C4-2B (cell line): ENCODE measurements around the gene FNIP2.

Experiments
- CTCF ChIP-seq: fragments of 450-650 bp; conservative IDR thresholded peaks from 2 replicates; pipeline ENCODE4 v1.5.1; 2017; ENCODE audit warnings: mild to moderate bottlenecking
- ZFX ChIP-seq: fragments of 450-650 bp; IDR thresholded peaks from 2 replicates; pipeline ENCODE4 v1.6.1; 2017

DNA sequence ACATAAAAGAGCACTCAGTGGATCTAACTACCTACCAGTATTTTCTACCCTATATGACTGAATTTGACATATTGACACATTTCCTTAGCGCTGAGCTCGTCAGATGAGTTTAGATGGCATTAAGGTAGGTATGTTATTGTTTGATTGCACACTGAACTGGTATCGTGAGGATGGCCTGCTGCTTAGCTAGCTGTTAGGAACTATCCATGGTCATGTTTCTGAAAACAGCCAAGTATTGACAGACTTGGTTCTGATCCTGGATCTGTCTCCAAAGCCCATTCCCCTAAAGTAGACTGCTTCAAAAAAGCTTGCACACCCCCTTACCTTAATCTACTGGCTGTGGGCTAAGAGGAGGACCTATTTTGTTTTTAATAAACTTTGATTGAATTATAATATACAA is 32.9 kb downstream of the FNIP2 start:
- TF ChIP-seq CTCF (no peak), ZFX (no peak)
